GM10266 (cell line): ENCODE measurements around the gene NCBP2.

Source experiments
- DNase-seq: peaks from one replicate; pipeline ENCODE4 v3.0.0; 2012; ENCODE audit errors: extremely low spot score
- TF ChIP-seq, protein P1 (sequence below): IDR thresholded peaks from 2 replicates; pipeline ENCODE4 v1.5.1; 2012; ENCODE audit warnings: mild to moderate bottlenecking, low read depth; ENCODE audit not compliant: control insufficient read depth, insufficient read depth; ENCODE audit errors: missing control alignments

The NCBP2 gene

GRCh38 chr3:196942226-196942914 lies at the start of gene NCBP2:
TSS of gene NCBP2 (minus strand) at chr3:196942528. CDS start at chr3:196942503, 25 bp downstream.
- TF ChIP-seq, protein P1, sequence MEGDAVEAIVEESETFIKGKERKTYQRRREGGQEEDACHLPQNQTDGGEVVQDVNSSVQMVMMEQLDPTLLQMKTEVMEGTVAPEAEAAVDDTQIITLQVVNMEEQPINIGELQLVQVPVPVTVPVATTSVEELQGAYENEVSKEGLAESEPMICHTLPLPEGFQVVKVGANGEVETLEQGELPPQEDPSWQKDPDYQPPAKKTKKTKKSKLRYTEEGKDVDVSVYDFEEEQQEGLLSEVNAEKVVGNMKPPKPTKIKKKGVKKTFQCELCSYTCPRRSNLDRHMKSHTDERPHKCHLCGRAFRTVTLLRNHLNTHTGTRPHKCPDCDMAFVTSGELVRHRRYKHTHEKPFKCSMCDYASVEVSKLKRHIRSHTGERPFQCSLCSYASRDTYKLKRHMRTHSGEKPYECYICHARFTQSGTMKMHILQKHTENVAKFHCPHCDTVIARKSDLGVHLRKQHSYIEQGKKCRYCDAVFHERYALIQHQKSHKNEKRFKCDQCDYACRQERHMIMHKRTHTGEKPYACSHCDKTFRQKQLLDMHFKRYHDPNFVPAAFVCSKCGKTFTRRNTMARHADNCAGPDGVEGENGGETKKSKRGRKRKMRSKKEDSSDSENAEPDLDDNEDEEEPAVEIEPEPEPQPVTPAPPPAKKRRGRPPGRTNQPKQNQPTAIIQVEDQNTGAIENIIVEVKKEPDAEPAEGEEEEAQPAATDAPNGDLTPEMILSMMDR, result peak; percentile 86
- DNase-seq, result peak; percentile 98

- TF ChIP-seq, protein P1, result no peak
- no peak for DNase-seq
Measured at GRCh38 chr3:196991581-196992460, 49.5 kb upstream of the NCBP2 start.

- DNase-seq, result no peak
- TF ChIP-seq, protein P1, result no peak
Measured at GRCh38 chr3:196990601-196991007, 48.3 kb upstream of the NCBP2 start.

GRCh38 chr3:196989721-196990262 lies 47.5 kb upstream of the NCBP2 start:
- DNase-seq, result no peak

GRCh38 chr3:196988241-196989029 lies 46.1 kb upstream of the NCBP2 start:
- TF ChIP-seq, protein P1, result no peak
- DNase-seq, result no peak

More at GRCh38 chr3:196989721-196990262, 47.5 kb upstream of the NCBP2 start:
- TF ChIP-seq, protein P1, result no peak

DNA sequence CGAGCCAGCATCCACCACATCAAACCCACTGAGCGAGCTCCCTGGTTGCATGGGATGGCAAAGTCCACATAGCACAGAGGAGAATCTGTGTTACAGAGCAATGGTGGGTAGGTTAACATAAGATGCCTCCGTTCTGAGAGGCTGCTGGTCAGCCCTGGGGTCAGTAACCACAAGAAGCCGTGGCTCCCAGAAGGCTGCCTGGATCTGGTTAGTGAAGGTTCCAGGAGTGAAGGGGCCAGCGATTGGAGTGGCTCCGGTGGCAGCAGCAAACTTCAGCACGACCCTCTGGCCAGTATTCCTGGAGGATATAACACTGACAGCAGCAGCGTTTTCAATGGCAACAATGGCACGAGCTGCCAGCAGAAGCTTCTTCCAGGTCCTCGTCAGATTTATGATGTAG lies 44.7 kb upstream of the NCBP2 start:
- TF ChIP-seq, protein P1, result no peak
- DNase-seq, result no peak
